Left lung (tissue), 10 donors: ENCODE measurements around the gene FOSL1. TPM values are rescaled to one million over a fixed set of nuclear protein-coding genes. Genes with fewer than 3 reads are reported as not detected.

ENCODE experiments used
- ATAC-seq: fragments of 200-7000 bp; cut with Tn5 transposase; one replicate; pipeline ENCODE4 v1.9.1; 2020; ENCODE audit warnings: moderate library complexity
- DNase-seq, 4 donors: peaks; one replicate each; pipeline ENCODE4 v3.0.0-alpha.2; 2013 to 2020
- H3K27ac ChIP-seq, 2 donors: fragments of 200-600 bp; sonication (generic) in 1 of 2; one replicate each; pipeline versions ENCODE4 v1.5.0 to v1.8.0; 2020 to 2021
- H3K27me3 ChIP-seq, 2 donors: fragments of 200-600 bp; sonication (generic) in 1 of 2; one replicate each; pipeline versions ENCODE4 v1.5.0 to v1.8.0; 2020 to 2021
- H3K36me3 ChIP-seq, 2 donors: fragments of 200-600 bp; sonication (generic) in 1 of 2; one replicate each; pipeline versions ENCODE4 v1.5.0 to v1.8.0; 2020 to 2021
- H3K4me1 ChIP-seq, 2 donors: fragments of 200-600 bp; one replicate each; pipeline ENCODE4 v1.8.0; 2021
- H3K4me3 ChIP-seq, 2 donors: fragments of 200-600 bp; sonication (generic) in 1 of 2; one replicate each; pipeline versions ENCODE4 v1.5.0 to v1.8.0; 2020 to 2021; ENCODE audit warnings: mild to moderate bottlenecking in 1 of 2
- H3K9me3 ChIP-seq, 2 donors: fragments of 200-600 bp; sonication (generic) in 1 of 2; one replicate each; pipeline versions ENCODE4 v1.5.0 to v1.8.0; 2020 to 2021
- intact Hi-C, 2 donors: fragments of 100-400 bp; cut with DNase I; formaldehyde crosslinking; loops; one replicate each; pipeline versions ENCODE4 v1.11.2 to v1.14.2; 2022
- polyA plus RNA-seq, 6 donors: library from polyadenylated mRNA; unstranded; fragments of 120-200 nt; gene quantifications; one replicate each; pipeline ENCODE4 v1.2.1, GENCODE V29; 2013; ENCODE audit not compliant: insufficient read length in 6 of 6
- total RNA-seq, 2 donors: library from RNA; stranded (reverse); fragmentation: NEBNext Ultra II Directional; extraction: Animal tissue kit (Norgen Biotek cat#: 25700); gene quantifications; one replicate each; pipeline ENCODE4 v1.2.1, GENCODE V29; 2021
- TF ChIP-seq, protein P1 (sequence below), 2 donors: fragments of 200-600 bp; sonication (generic) in 1 of 2; IDR thresholded peaks; one replicate each; pipeline versions ENCODE4 v1.5.0 to v1.8.0; 2021; ENCODE audit warnings: antibody characterized with exemption in 2 of 2
- donor health status: DM: no; HTN: yes; CAD: no.
- donor health status: DM: no; HTN: no; CAD: no.

FOSL1 gene
- total and polyA plus RNA-seq, 8 donors = 0.17 to 16.3 (median 0.22) TPM; not detected in 2

DNA sequence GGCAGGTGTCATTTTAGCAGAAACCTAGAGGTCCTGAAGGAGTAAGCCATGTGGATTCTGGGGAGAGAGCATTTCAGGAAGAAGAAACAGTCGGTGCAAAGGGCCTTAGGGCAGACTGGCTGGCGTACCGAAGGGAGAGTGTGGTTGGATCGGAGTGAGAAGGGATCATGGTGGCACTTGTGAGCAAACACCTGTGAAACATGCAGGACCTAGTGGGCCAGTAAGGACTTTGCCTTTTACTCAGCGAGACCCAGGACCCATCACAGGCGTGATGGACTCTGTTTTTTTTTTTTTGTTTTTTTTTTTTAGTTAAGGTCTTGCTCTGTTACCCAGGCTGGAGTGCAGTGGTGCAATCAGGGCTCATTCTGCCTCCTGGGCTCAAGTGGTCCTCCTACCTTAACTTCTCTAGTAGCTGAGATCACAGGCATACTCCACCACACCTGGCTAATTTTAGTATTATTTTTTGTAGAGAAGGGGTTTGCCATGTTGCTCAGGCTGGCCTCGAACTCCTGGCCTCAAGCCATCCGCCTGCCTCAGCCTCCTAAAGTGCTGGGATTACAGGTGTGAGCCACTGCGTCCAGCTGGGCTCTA, 41.6 kb upstream of the FOSL1 start:
- ATAC-seq (peak; percentile 23), DNase-seq (peak in 1 of 4 donors; percentile 14)
- TF ChIP-seq, protein P1, sequence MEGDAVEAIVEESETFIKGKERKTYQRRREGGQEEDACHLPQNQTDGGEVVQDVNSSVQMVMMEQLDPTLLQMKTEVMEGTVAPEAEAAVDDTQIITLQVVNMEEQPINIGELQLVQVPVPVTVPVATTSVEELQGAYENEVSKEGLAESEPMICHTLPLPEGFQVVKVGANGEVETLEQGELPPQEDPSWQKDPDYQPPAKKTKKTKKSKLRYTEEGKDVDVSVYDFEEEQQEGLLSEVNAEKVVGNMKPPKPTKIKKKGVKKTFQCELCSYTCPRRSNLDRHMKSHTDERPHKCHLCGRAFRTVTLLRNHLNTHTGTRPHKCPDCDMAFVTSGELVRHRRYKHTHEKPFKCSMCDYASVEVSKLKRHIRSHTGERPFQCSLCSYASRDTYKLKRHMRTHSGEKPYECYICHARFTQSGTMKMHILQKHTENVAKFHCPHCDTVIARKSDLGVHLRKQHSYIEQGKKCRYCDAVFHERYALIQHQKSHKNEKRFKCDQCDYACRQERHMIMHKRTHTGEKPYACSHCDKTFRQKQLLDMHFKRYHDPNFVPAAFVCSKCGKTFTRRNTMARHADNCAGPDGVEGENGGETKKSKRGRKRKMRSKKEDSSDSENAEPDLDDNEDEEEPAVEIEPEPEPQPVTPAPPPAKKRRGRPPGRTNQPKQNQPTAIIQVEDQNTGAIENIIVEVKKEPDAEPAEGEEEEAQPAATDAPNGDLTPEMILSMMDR (IDR thresholded peaks at IDR 0.05) = no peak
- intact Hi-C loops = no loop called here
- Histone ChIP-seq H3K36me3 (no peaks in the 10 kb centered on the region), H3K9me3 (no peaks in the 10 kb centered on the region), H3K4me3 (no peak overlapping the region), H3K4me1 (peaks cover 0 to 19% of the 10 kb centered on the region in 2 donors), H3K27ac (peak overlapping the region in 1 of 2 donors; percentile 88), H3K27me3 (no peaks in the 10 kb centered on the region)

DNA sequence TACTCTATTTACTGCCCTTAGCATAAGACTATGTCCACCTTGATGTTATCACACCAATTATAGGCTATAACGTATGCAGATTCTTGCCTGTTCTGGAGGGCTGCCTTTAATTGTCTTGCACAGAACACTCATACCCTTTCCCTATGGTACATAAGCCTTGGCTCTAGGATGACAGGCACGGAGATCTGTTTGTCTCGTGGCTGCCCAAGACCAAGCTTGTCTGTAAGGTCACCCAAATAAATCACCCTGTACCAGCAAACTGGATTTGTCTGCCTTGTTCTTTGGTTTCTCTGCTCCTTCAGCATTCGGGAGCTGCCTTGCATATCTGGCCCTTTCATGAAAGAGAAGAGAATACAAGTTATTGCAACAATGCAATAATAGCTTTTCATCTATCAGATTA, 37.6 kb upstream of the FOSL1 start:
- ATAC-seq = no peak
- no peak overlapping the region for H3K4me3 ChIP-seq
- TF ChIP-seq, protein P1 (IDR thresholded peaks at IDR 0.05) = no peak
- no peak for DNase-seq
- H3K27me3 ChIP-seq = peaks cover 0 to 10% of the 10 kb centered on the region in 2 donors
- no peaks in the 10 kb centered on the region for H3K36me3 ChIP-seq
- H3K27ac ChIP-seq = no peak overlapping the region
- peaks cover 0 to 19% of the 10 kb centered on the region in 2 donors for H3K4me1 ChIP-seq
- H3K9me3 ChIP-seq = no peaks in the 10 kb centered on the region
- intact Hi-C loops = no loop called here

DNA sequence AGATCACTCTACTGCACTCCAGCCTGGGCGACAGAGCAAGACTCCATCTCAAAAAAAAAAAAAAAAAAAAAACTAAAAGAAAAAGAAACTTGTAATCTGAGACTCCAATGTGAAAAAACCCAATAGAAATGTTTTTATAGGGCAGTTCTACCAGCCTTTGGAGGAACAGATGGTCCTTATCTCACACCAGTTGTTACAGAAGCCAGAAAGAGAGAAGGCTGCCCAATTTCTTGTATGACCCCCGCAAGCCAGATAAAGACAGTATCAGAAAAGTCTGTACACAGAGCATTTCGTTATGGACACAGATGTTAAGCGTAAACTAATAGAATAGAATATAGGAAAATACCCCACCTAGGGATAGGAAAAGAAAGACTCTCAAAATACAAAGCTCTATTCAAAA, 33.8 kb upstream of the FOSL1 start:
- TF ChIP-seq, protein P1 (IDR thresholded peaks at IDR 0.05) = no peak
- peaks cover 0 to 12% of the 10 kb centered on the region in 2 donors for H3K27me3 ChIP-seq
- no peaks in the 10 kb centered on the region for H3K9me3 ChIP-seq
- H3K36me3 ChIP-seq = no peaks in the 10 kb centered on the region
- intact Hi-C loops = no loop called here
- DNase-seq = peak in 2 of 4 donors; percentile 77 to 88
- H3K4me3 ChIP-seq = no peak overlapping the region
- no peak overlapping the region for H3K27ac ChIP-seq
- no peak for ATAC-seq
- H3K4me1 ChIP-seq = no peaks in the 10 kb centered on the region

DNA sequence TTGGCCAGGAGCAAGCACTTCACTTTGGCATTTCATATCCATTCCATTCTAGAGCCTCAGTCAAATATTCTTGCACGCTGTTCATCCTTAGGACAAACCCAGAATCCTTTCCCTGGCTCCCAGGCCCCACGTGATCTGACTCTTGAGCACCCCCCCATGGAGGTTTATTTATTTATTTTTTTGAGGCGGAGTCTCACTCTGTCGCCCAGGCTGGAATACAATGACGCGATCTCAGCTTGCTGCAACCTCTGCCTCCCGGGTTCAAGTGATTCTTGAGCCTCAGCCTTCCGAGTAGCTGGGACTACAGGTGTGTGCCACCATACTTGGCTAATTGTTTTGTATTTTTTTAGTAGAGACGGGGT, 32.4 kb upstream of the FOSL1 start:
- H3K27me3 ChIP-seq = peaks cover 0 to 12% of the 10 kb centered on the region in 2 donors

DNA sequence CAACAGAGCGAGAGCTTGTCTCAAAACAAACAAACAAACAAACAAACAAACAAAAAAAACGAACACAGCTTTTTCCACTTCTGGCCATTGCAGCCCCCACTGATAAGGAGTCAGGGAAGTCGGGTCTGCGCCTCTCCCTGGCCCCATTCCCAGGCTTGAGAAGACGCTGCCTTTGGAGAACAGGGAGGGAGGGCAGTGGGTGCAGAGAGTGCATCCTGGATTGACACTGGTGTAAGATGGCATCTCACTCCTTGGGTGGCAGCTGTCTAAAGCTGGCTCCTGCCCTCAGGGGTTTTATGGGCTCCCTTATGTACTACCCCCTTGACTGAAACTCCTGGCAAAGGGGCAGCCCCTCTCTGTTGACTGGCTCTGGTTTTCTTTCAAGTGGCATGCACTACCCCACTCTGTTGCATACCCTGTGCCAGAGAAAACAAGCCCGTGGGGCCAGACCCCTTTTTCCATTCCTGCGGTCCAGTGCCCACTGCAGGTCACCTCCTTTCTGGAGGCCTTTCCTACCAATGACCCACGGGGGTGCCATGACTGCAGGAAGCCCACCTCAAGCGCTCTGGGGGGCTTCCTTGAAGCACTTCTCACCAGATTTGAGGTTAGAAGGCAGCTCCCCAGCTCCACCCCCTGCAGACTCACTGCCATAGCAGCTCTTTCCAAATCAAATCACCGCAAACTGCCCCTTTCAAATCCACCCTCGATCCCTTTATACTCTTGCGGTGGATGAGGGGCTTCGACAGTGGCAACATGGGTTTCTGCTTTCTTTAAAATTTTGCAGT, 31.8 kb upstream of the FOSL1 start:
- peaks cover 0 to 16% of the 10 kb centered on the region in 2 donors for H3K4me1 ChIP-seq
- no peaks in the 10 kb centered on the region for H3K36me3 ChIP-seq
- ATAC-seq = no peak
- no peak overlapping the region for H3K4me3 ChIP-seq
- no peaks in the 10 kb centered on the region for H3K9me3 ChIP-seq
- TF ChIP-seq, protein P1 (IDR thresholded peaks at IDR 0.05) = no peak
- H3K27me3 ChIP-seq = peaks cover 0 to 12% of the 10 kb centered on the region in 2 donors
- DNase-seq = no peak
- no peak overlapping the region for H3K27ac ChIP-seq
- intact Hi-C loops = no loop called here

More for the DNA sequence above, 32.4 kb upstream of the FOSL1 start:
- ATAC-seq (no peak), DNase-seq (no peak)
- H3K27ac ChIP-seq = no peak overlapping the region
- H3K4me1 ChIP-seq = peaks cover 0 to 12% of the 10 kb centered on the region in 2 donors
- intact Hi-C loops = no loop called here
- no peaks in the 10 kb centered on the region for H3K9me3 ChIP-seq
- H3K4me3 ChIP-seq = no peak overlapping the region
- TF ChIP-seq, protein P1 (IDR thresholded peaks at IDR 0.05) = no peak
- no peaks in the 10 kb centered on the region for H3K36me3 ChIP-seq
